ENCODE results near the gene SPTBN4. TPM values are rescaled to one million over a fixed set of nuclear protein-coding genes. Genes with fewer than 3 reads are reported as not detected.

Gene SPTBN4
- total RNA-seq, 2 donors from 2014 or later: 0.79 to 2.0 TPM

GRCh38 chr19:40613690-40614621 is 147.2 kb downstream of the SPTBN4 start:
- no peaks in the 10 kb centered on the region for H3K9me3 Mint-ChIP-seq
- peaks cover 36% of the 10 kb centered on the region for H3K27me3 Mint-ChIP-seq (ENCODE audit: insufficient read depth)
- Histone ChIP-seq H3K36me3 (ENCODE audit: control insufficient read depth, insufficient read depth, low read length) (peaks cover 17% of the 10 kb centered on the region), H3K4me1 (ENCODE audit: control insufficient read depth, insufficient read depth, low read length) (no peaks in the 10 kb centered on the region), H3K9me3 (ENCODE audit: control insufficient read depth, low read length) (no peaks in the 10 kb centered on the region), H3K4me3 (ENCODE audit: low read length) (peak overlapping the region; percentile 95), H3K27ac (ENCODE audit: low read depth, low read length) (peak overlapping the region; percentile 44), H3K9ac (ENCODE audit: extremely low read depth, low read length, poor library complexity, severe bottlenecking) (peak overlapping the region; percentile 76), H3K27me3 (ENCODE audit: control insufficient read depth, insufficient read depth, low read length, poor library complexity, severe bottlenecking) (peaks cover 11% of the 10 kb centered on the region)
- H3K27ac Mint-ChIP-seq: peak overlapping the region; percentile 96
- 1 to 6% methylated on average over 43 to 67 of the region's 67 CpGs for WGBS, 2 experiments (ENCODE audit: insufficient coverage in 1 of 2, insufficient read length in 1 of 2)
- peaks cover 14% of the 10 kb centered on the region for H3K36me3 Mint-ChIP-seq (ENCODE audit: low read depth)
- DNase-seq: peak; percentile 95
- peak overlapping the region; percentile 86 for H3K4me3 Mint-ChIP-seq
- peaks cover 7% of the 10 kb centered on the region for H3K4me1 Mint-ChIP-seq
- TF ChIP-seq CTCF (conservative IDR thresholded peaks at IDR 0.05): no peak

GRCh38 chr19:40614622-40615411 is 148.0 kb downstream of the SPTBN4 start:
- H3K27me3 ChIP-seq (ENCODE audit: control insufficient read depth, insufficient read depth, low read length, poor library complexity, severe bottlenecking): peaks cover 11% of the 10 kb centered on the region
- peak; percentile 96 for DNase-seq
- H3K4me3 ChIP-seq (ENCODE audit: low read length): peak overlapping the region; percentile 95
- Mint-ChIP-seq H3K36me3 (ENCODE audit: low read depth) (peaks cover 22% of the 10 kb centered on the region), H3K4me3 (peak overlapping the region; percentile 86), H3K27me3 (ENCODE audit: insufficient read depth) (peaks cover 32% of the 10 kb centered on the region), H3K27ac (peak overlapping the region; percentile 96), H3K4me1 (peaks cover 7% of the 10 kb centered on the region), H3K9me3 (no peaks in the 10 kb centered on the region)
- TF ChIP-seq CTCF (conservative IDR thresholded peaks at IDR 0.05): no peak
- 10 to 23% methylated on average over 14 to 18 of the region's 27 CpGs for WGBS, 2 experiments (ENCODE audit: insufficient coverage in 1 of 2, insufficient read length in 1 of 2)
- no peaks in the 10 kb centered on the region for H3K9me3 ChIP-seq (ENCODE audit: control insufficient read depth, low read length)
- H3K9ac ChIP-seq (ENCODE audit: extremely low read depth, low read length, poor library complexity, severe bottlenecking): peak overlapping the region; percentile 76
- H3K27ac ChIP-seq (ENCODE audit: low read depth, low read length): peak overlapping the region; percentile 68
- peaks cover 26% of the 10 kb centered on the region for H3K36me3 ChIP-seq (ENCODE audit: control insufficient read depth, insufficient read depth, low read length)
- no peaks in the 10 kb centered on the region for H3K4me1 ChIP-seq (ENCODE audit: control insufficient read depth, insufficient read depth, low read length)

GRCh38 chr19:40616178-40616577 is 149.4 kb downstream of the SPTBN4 start:
- WGBS, 2 experiments (ENCODE audit: insufficient coverage in 1 of 2, insufficient read length in 1 of 2): 67 to 68% methylated on average over 3 to 5 of the region's 5 CpGs
- H3K36me3 Mint-ChIP-seq (ENCODE audit: low read depth): peaks cover 29% of the 10 kb centered on the region
- no peak for TF ChIP-seq CTCF (conservative IDR thresholded peaks at IDR 0.05)
- H3K27me3 ChIP-seq (ENCODE audit: control insufficient read depth, insufficient read depth, low read length, poor library complexity, severe bottlenecking): peaks cover under 1% of the 10 kb centered on the region
- no peaks in the 10 kb centered on the region for H3K9me3 ChIP-seq (ENCODE audit: control insufficient read depth, low read length)
- peaks cover 32% of the 10 kb centered on the region for H3K36me3 ChIP-seq (ENCODE audit: control insufficient read depth, insufficient read depth, low read length)
- H3K4me3 ChIP-seq (ENCODE audit: low read length): no peak overlapping the region
- no peak overlapping the region for H3K27ac ChIP-seq (ENCODE audit: low read depth, low read length)
- no peaks in the 10 kb centered on the region for H3K9me3 Mint-ChIP-seq
- H3K4me1 Mint-ChIP-seq: peaks cover 6% of the 10 kb centered on the region
- no peak for DNase-seq
- no peak overlapping the region for H3K27ac Mint-ChIP-seq
- no peaks in the 10 kb centered on the region for H3K4me1 ChIP-seq (ENCODE audit: control insufficient read depth, insufficient read depth, low read length)
- no peak overlapping the region for H3K4me3 Mint-ChIP-seq
- no peak overlapping the region for H3K9ac ChIP-seq (ENCODE audit: extremely low read depth, low read length, poor library complexity, severe bottlenecking)
- peaks cover 19% of the 10 kb centered on the region for H3K27me3 Mint-ChIP-seq (ENCODE audit: insufficient read depth)

Data from endodermal cell (in vitro differentiated cells).